HG02610 (cell line): ENCODE measurements around the gene DDX21.
A peak's percentile ranks its signal among the peaks of the same experiment; 100 is the strongest.
"Not testable (repeated sequence)": the region's sequence is repeated elsewhere in the genome, so short reads cannot be mapped to it uniquely, and the experiment has no call there.

ENCODE experiments used
- ATAC-seq: cut with Tn5 transposase; IDR thresholded peaks from one replicate; pipeline ENCODE4 v1.9.1; 2021; ENCODE audit warnings: mild to moderate bottlenecking, moderate library complexity; ENCODE audit not compliant: unreplicated experiment

Gene DDX21

GRCh38 chr10:68987611-68988010 lies 31.6 kb downstream of the DDX21 start:
- ATAC-seq, result no peak

GRCh38 chr10:68988530-68989316 lies 32.8 kb downstream of the DDX21 start, which contains the start of gene KIFBP:
KIFBP (plus strand) TSS chr10:68988803; CDS start chr10:68988833, 30 bp downstream.
- ATAC-seq, result peak; percentile 63

- ATAC-seq, result no peak
Measured at GRCh38 chr10:68989317-68989990, 33.5 kb downstream of the DDX21 start.

GRCh38 chr10:68992636-68993440 lies 36.9 kb downstream of the DDX21 start:
- ATAC-seq, result no peak

GRCh38 chr10:68997211-68997610 lies 41.2 kb downstream of the DDX21 start:
- ATAC-seq, result peak; percentile 43

- ATAC-seq, result no peak
Measured at GRCh38 chr10:69004821-69005220, 48.9 kb downstream of the DDX21 start.

GRCh38 chr10:69005704-69006485 lies 49.9 kb downstream of the DDX21 start:
- ATAC-seq, result no peak

- ATAC-seq, result no peak
Measured at GRCh38 chr10:69007260-69007659, 51.3 kb downstream of the DDX21 start.

GRCh38 chr10:69009360-69009759 lies 53.4 kb downstream of the DDX21 start:
- ATAC-seq, result no peak

- ATAC-seq, result no peak
Measured at GRCh38 chr10:69010151-69010640, 54.2 kb downstream of the DDX21 start.

GRCh38 chr10:69012778-69013177 lies 56.8 kb downstream of the DDX21 start:
- not testable (repeated sequence) for ATAC-seq

GRCh38 chr10:69014171-69014570 lies 58.2 kb downstream of the DDX21 start:
- ATAC-seq, result no peak

GRCh38 chr10:69018613-69019012 lies 62.6 kb downstream of the DDX21 start:
- no peak for ATAC-seq

GRCh38 chr10:69022611-69023010 lies 66.6 kb downstream of the DDX21 start:
- ATAC-seq, result no peak

- no peak for ATAC-seq
Measured at GRCh38 chr10:69025370-69025896, 69.5 kb downstream of the DDX21 start.

- ATAC-seq, result no peak
Measured at GRCh38 chr10:69033256-69033655, 77.3 kb downstream of the DDX21 start.
